ENCODE measurements around the gene IQSEC1. TPM values are rescaled to one million over a fixed set of nuclear protein-coding genes. Genes with fewer than 3 reads are reported as not detected.

Gene IQSEC1
- total RNA-seq, 3 donors from 2014 or later: 19.8 to 42.2 (median 21.9) TPM

- H3K36me3 ChIP-seq (ENCODE audit: low read depth): no peaks in the 10 kb centered on the region
These were observed 140.5 kb downstream of the IQSEC1 start for GRCh38 chr3:12932754-12933153.

GRCh38 chr3:12932347-12932746, 140.9 kb downstream of the IQSEC1 start:
- no peak for TF ChIP-seq CTCF (IDR thresholded peaks at IDR 0.05)
- Histone ChIP-seq H3K9me3 (no peaks in the 10 kb centered on the region), H3K4me3 (no peak overlapping the region), H3K4me1 (ENCODE audit: low read depth) (no peaks in the 10 kb centered on the region), H3K36me3 (ENCODE audit: low read depth) (no peaks in the 10 kb centered on the region)
- no peak for ATAC-seq
- no peak for DNase-seq
- intact Hi-C loops (cut with DNase I, micrococcal nuclease): no loop called here

More at GRCh38 chr3:12932754-12933153, 140.5 kb downstream of the IQSEC1 start:
- no peak for ATAC-seq
- Histone ChIP-seq H3K4me1 (ENCODE audit: low read depth) (no peaks in the 10 kb centered on the region), H3K9me3 (no peaks in the 10 kb centered on the region), H3K4me3 (no peak overlapping the region)
- intact Hi-C loops (cut with DNase I, micrococcal nuclease): no loop called here
- TF ChIP-seq CTCF (IDR thresholded peaks at IDR 0.05): no peak
- no peak for DNase-seq

- TF ChIP-seq CTCF (IDR thresholded peaks at IDR 0.05): no peak
- ATAC-seq: no peak
- intact Hi-C loops (cut with DNase I, micrococcal nuclease): no loop called here
- Histone ChIP-seq H3K9me3 (no peaks in the 10 kb centered on the region), H3K4me1 (ENCODE audit: low read depth) (no peaks in the 10 kb centered on the region), H3K4me3 (no peak overlapping the region), H3K36me3 (ENCODE audit: low read depth) (no peaks in the 10 kb centered on the region)
- no peak for DNase-seq
These were observed 141.8 kb downstream of the IQSEC1 start for GRCh38 chr3:12931273-12931905.

- intact Hi-C loops (cut with DNase I, micrococcal nuclease): no loop called here
- ATAC-seq (no peak), DNase-seq (no peak)
- Histone ChIP-seq H3K4me3 (no peak overlapping the region), H3K4me1 (ENCODE audit: low read depth) (no peaks in the 10 kb centered on the region), H3K36me3 (ENCODE audit: low read depth) (no peaks in the 10 kb centered on the region), H3K9me3 (no peaks in the 10 kb centered on the region)
- TF ChIP-seq CTCF (IDR thresholded peaks at IDR 0.05): no peak
These were observed 143.4 kb downstream of the IQSEC1 start for GRCh38 chr3:12929801-12930200.

GRCh38 chr3:12926660-12927059, 146.6 kb downstream of the IQSEC1 start:
- Histone ChIP-seq H3K4me3 (no peak overlapping the region), H3K4me1 (ENCODE audit: low read depth) (no peaks in the 10 kb centered on the region), H3K36me3 (ENCODE audit: low read depth) (no peaks in the 10 kb centered on the region), H3K9me3 (no peaks in the 10 kb centered on the region)
- ATAC-seq: no peak
- TF ChIP-seq CTCF (IDR thresholded peaks at IDR 0.05): no peak
- intact Hi-C loops (cut with DNase I, micrococcal nuclease): no loop called here
- no peak for DNase-seq

GRCh38 chr3:12925648-12926047, 147.6 kb downstream of the IQSEC1 start:
- DNase-seq (no peak), ATAC-seq (no peak)
- Histone ChIP-seq H3K36me3 (ENCODE audit: low read depth) (no peaks in the 10 kb centered on the region), H3K9me3 (no peaks in the 10 kb centered on the region), H3K4me3 (no peak overlapping the region), H3K4me1 (ENCODE audit: low read depth) (no peaks in the 10 kb centered on the region)
- intact Hi-C loops (cut with DNase I, micrococcal nuclease): no loop called here
- TF ChIP-seq CTCF (IDR thresholded peaks at IDR 0.05): no peak
